Glutamatergic neuron (in vitro differentiated cells): ENCODE data around the gene FBXW8. TPM values are rescaled to one million over a fixed set of nuclear protein-coding genes. Genes with fewer than 3 reads are reported as not detected.

Experiments used
- DNase-seq: peaks from one replicate; pipeline ENCODE4 v3.0.0; 2022
- H3K27ac Mint-ChIP-seq: one replicate; pipeline ENCODE4 v1.8.0; 2020; ENCODE audit warnings: mild to moderate bottlenecking, mixed read lengths, inconsistent platforms; ENCODE audit not compliant: unreplicated experiment
- H3K27me3 Mint-ChIP-seq: one replicate; pipeline ENCODE4 v1.8.0; 2020; ENCODE audit warnings: mild to moderate bottlenecking, moderate library complexity, mixed read lengths, inconsistent platforms; ENCODE audit not compliant: unreplicated experiment
- H3K36me3 Mint-ChIP-seq: one replicate; pipeline ENCODE4 v1.8.0; 2020; ENCODE audit warnings: mild to moderate bottlenecking, mixed read lengths, inconsistent platforms; ENCODE audit not compliant: unreplicated experiment
- H3K4me1 Mint-ChIP-seq: one replicate; pipeline ENCODE4 v1.8.0; 2020; ENCODE audit warnings: mild to moderate bottlenecking, low read depth, mixed read lengths, inconsistent platforms; ENCODE audit not compliant: unreplicated experiment
- H3K4me3 Mint-ChIP-seq: one replicate; pipeline ENCODE4 v1.8.0; 2020; ENCODE audit warnings: mild to moderate bottlenecking, mixed read lengths, inconsistent platforms; ENCODE audit not compliant: unreplicated experiment
- H3K9me3 Mint-ChIP-seq: one replicate; pipeline ENCODE4 v1.8.0; 2020; ENCODE audit warnings: mild to moderate bottlenecking, moderate library complexity, mixed read lengths, inconsistent platforms; ENCODE audit not compliant: unreplicated experiment
- total RNA-seq: library from RNA; stranded (reverse); fragmentation: NEBNext Ultra II Directional; extraction: Animal tissue kit (Norgen Biotek cat#: 25700); gene quantifications from one replicate; pipeline ENCODE4 v1.2.1, GENCODE V29; 2021; ENCODE audit not compliant: unreplicated experiment
- TF ChIP-seq, protein P1 (sequence below): fragments of 200-600 bp; sonication (generic); IDR thresholded peaks from one replicate; pipeline ENCODE4 v1.5.0; 2021; ENCODE audit not compliant: partially characterized antibody, unreplicated experiment

The FBXW8 gene
- total RNA-seq, 1 donor from 2014 or later = 16.2 TPM

- DNase-seq = no peak
- no peak overlapping the region for H3K4me3 Mint-ChIP-seq
- peaks cover 10% of the 10 kb centered on the region for H3K4me1 Mint-ChIP-seq
- H3K36me3 Mint-ChIP-seq = peaks cover 13% of the 10 kb centered on the region
- peaks cover 2% of the 10 kb centered on the region for H3K27me3 Mint-ChIP-seq
- TF ChIP-seq, protein P1, sequence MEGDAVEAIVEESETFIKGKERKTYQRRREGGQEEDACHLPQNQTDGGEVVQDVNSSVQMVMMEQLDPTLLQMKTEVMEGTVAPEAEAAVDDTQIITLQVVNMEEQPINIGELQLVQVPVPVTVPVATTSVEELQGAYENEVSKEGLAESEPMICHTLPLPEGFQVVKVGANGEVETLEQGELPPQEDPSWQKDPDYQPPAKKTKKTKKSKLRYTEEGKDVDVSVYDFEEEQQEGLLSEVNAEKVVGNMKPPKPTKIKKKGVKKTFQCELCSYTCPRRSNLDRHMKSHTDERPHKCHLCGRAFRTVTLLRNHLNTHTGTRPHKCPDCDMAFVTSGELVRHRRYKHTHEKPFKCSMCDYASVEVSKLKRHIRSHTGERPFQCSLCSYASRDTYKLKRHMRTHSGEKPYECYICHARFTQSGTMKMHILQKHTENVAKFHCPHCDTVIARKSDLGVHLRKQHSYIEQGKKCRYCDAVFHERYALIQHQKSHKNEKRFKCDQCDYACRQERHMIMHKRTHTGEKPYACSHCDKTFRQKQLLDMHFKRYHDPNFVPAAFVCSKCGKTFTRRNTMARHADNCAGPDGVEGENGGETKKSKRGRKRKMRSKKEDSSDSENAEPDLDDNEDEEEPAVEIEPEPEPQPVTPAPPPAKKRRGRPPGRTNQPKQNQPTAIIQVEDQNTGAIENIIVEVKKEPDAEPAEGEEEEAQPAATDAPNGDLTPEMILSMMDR = no peak
- H3K9me3 Mint-ChIP-seq = no peaks in the 10 kb centered on the region
- H3K27ac Mint-ChIP-seq = no peak overlapping the region
Observed at GRCh38 chr12:117018276-117018675, 107.5 kb downstream of the FBXW8 start.

GRCh38 chr12:117018685-117019084, 107.9 kb downstream of the FBXW8 start:
- no peak for DNase-seq
- peaks cover 10% of the 10 kb centered on the region for H3K4me1 Mint-ChIP-seq
- no peak overlapping the region for H3K27ac Mint-ChIP-seq
- H3K36me3 Mint-ChIP-seq = peaks cover 13% of the 10 kb centered on the region
- TF ChIP-seq, protein P1 = no peak
- H3K4me3 Mint-ChIP-seq = no peak overlapping the region
- peaks cover 2% of the 10 kb centered on the region for H3K27me3 Mint-ChIP-seq
- H3K9me3 Mint-ChIP-seq = no peaks in the 10 kb centered on the region

DNA sequence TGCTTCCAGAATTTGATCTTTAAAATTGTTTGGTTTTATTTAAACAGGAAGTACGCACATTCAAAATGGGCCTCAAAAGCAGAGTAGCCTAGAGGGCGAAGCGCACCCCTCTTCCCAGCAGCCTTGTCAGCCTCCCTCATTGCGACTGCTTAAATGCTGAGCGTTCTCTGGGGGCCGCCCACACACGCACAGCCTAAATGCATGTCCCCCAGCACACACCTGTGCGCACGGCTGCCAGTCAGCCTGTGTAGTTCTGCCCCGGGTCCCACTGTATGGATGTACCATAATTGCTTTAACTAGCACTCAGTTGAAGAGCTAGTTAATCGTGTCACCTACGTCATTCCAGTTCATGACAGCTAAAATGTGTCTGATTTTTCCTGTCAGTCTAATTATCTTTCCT, 109.1 kb downstream of the FBXW8 start:
- no peak for DNase-seq
- H3K4me1 Mint-ChIP-seq = peaks cover 10% of the 10 kb centered on the region
- H3K9me3 Mint-ChIP-seq = no peaks in the 10 kb centered on the region
- no peak overlapping the region for H3K4me3 Mint-ChIP-seq
- peaks cover 2% of the 10 kb centered on the region for H3K27me3 Mint-ChIP-seq
- H3K36me3 Mint-ChIP-seq = peaks cover 7% of the 10 kb centered on the region
- TF ChIP-seq, protein P1 = no peak
- no peak overlapping the region for H3K27ac Mint-ChIP-seq

- Mint-ChIP-seq H3K9me3 (no peaks in the 10 kb centered on the region), H3K36me3 (peaks cover 3% of the 10 kb centered on the region), H3K4me1 (peaks cover 12% of the 10 kb centered on the region), H3K27ac (no peak overlapping the region), H3K4me3 (no peak overlapping the region), H3K27me3 (peaks cover 2% of the 10 kb centered on the region)
- TF ChIP-seq, protein P1 = no peak
- no peak for DNase-seq
Observed at GRCh38 chr12:117020536-117021220, 109.9 kb downstream of the FBXW8 start.

DNA sequence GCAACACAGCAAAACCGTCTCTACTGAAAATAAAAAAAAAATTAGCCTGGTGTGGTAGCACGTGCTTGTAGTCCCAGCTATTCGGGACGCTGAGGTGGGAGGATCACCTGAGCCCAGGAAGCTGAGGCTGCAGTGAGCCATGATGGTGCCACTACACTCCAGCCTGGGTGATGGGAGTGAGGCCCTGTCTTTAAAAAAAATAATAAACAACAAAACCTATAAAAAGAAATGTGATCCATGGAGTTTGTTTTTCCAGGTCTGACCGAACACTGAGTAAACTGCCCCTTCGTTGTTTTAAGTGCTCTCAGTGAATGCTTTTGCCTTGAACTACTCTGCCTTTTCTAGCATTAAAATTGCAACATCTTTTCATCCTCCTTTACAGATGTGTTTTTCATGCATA, 111.7 kb downstream of the FBXW8 start:
- no peak overlapping the region for H3K4me3 Mint-ChIP-seq
- TF ChIP-seq, protein P1 = no peak
- H3K27ac Mint-ChIP-seq = no peak overlapping the region
- H3K4me1 Mint-ChIP-seq = peaks cover 13% of the 10 kb centered on the region
- DNase-seq = no peak
- peaks cover 2% of the 10 kb centered on the region for H3K27me3 Mint-ChIP-seq
- H3K36me3 Mint-ChIP-seq = no peaks in the 10 kb centered on the region
- no peaks in the 10 kb centered on the region for H3K9me3 Mint-ChIP-seq
